SK-N-SH (cell line): ENCODE results near the gene F11R. TPM values are rescaled to one million over a fixed set of nuclear protein-coding genes. Genes with fewer than 3 reads are reported as not detected.

Experiments
- CTCF ChIA-PET: fragments of 300-600, 350-600 bp; formaldehyde crosslinking; extraction: SDS; loops from one replicate; lab custom pipeline; 2021; lab: Yijun Ruan, JAX
- POLR2A ChIA-PET: fragments of 350-600 bp; sonication (Branson Sonifier 250); formaldehyde crosslinking; extraction: SDS; loops from one replicate; lab custom pipeline; 2020; ENCODE audit warnings: antibody characterized with exemption, inconsistent platforms; lab: Yijun Ruan, JAX
- DNase-seq: peaks from one replicate; pipeline ENCODE4 v3.0.0; 2012
- H2AFZ ChIP-seq: fragments of 200-600 bp; sonication (generic); 2 replicates; pipeline ENCODE4 v1.8.1; 2016; ENCODE audit warnings: antibody characterized with exemption, mild to moderate bottlenecking, low read depth
- H3F3A ChIP-seq: fragments of 200-600 bp; sonication (generic); replicated peaks from 2 replicates; pipeline ENCODE3; 2016; ENCODE audit warnings: antibody characterized with exemption, mild to moderate bottlenecking; ENCODE audit not compliant: insufficient read depth
- H3K27ac ChIP-seq, 2 experiments: fragments of 200-500 bp in 1 of 2; fragments of 200-600 bp in 1 of 2; sonication (Bioruptor generic) in 1 of 2; sonication (generic), shearing (Covaris generic) in 1 of 2; 2 replicates each; pipeline versions ENCODE4 v1.5.1 to v1.6.1; 2014 to 2016; ENCODE audit warnings: low read depth in 2 of 2, inconsistent platforms in 1 of 2, low read length in 1 of 2, mild to moderate bottlenecking in 1 of 2, mixed read lengths in 1 of 2
- H3K27me3 ChIP-seq: fragments of 200-600 bp; sonication (generic), shearing (Covaris generic); 2 replicates; pipeline ENCODE4 v1.6.1; 2016; ENCODE audit warnings: mixed run types; ENCODE audit not compliant: insufficient read depth
- H3K36me3 ChIP-seq, 2 experiments: fragments of 200-500 bp in 1 of 2; fragments of 200-600 bp in 1 of 2; sonication (Bioruptor generic) in 1 of 2; sonication (generic) in 1 of 2; replicated peaks in 1 of 2; 2 replicates each; pipeline versions ENCODE3 to v1.5.1; 2014 to 2016; ENCODE audit warnings: low read length in 1 of 2, mild to moderate bottlenecking in 1 of 2; ENCODE audit not compliant: insufficient read depth in 2 of 2, control insufficient read depth in 1 of 2
- H3K4me1 ChIP-seq, 2 experiments: fragments of 200-500 bp in 1 of 2; fragments of 200-600 bp in 1 of 2; sonication (Bioruptor generic) in 1 of 2; sonication (generic), shearing (Covaris generic) in 1 of 2; 2 replicates each; pipeline versions ENCODE4 v1.5.1 to v1.6.1; 2014 to 2016; ENCODE audit warnings: low read depth in 1 of 2, low read length in 1 of 2, mixed run types in 1 of 2; ENCODE audit not compliant: insufficient read depth in 2 of 2, control insufficient read depth in 1 of 2
- H3K4me2 ChIP-seq: fragments of 200-600 bp; sonication (generic), shearing (Covaris generic); 2 replicates; pipeline ENCODE4 v1.6.1; 2017; ENCODE audit warnings: mixed run types
- H3K4me3 ChIP-seq, 2 experiments: fragments of 200-500 bp in 1 of 2; fragments of 200-600 bp in 1 of 2; sonication (Bioruptor generic) in 1 of 2; sonication (generic), shearing (Covaris generic) in 1 of 2; 2 replicates each; pipeline versions ENCODE4 v1.5.1 to v1.8.1; 2014 to 2016; ENCODE audit warnings: low read depth in 2 of 2, inconsistent platforms in 1 of 2, low read length in 1 of 2, mild to moderate bottlenecking in 1 of 2, mixed read lengths in 1 of 2, moderate library complexity in 1 of 2
- H3K79me2 ChIP-seq: fragments of 200-600 bp; sonication (generic); 2 replicates; pipeline ENCODE4 v1.8.1; 2017; ENCODE audit warnings: mild to moderate bottlenecking; ENCODE audit not compliant: insufficient read depth
- H3K9ac ChIP-seq: fragments of 200-600 bp; sonication (generic); 2 replicates; pipeline ENCODE4 v1.6.1; 2017; ENCODE audit warnings: mixed run types
- H3K9me2 ChIP-seq: fragments of 200-600 bp; sonication (generic); 2 replicates; pipeline ENCODE4 v1.6.1; 2017; ENCODE audit warnings: mixed run types
- H3K9me3 ChIP-seq: fragments of 200-600 bp; sonication (generic); 2 replicates; pipeline ENCODE4 v1.6.1; 2017; ENCODE audit warnings: mixed run types, mild to moderate bottlenecking, moderate library complexity
- H4K20me1 ChIP-seq: fragments of 200-600 bp; sonication (generic); 2 replicates; pipeline ENCODE4 v1.6.1; 2017; ENCODE audit warnings: mild to moderate bottlenecking, mixed run types; ENCODE audit not compliant: insufficient read depth
- CTCF ChIP-seq: fragments of 200-600 bp; sonication (generic); IDR thresholded peaks from 2 replicates; pipeline ENCODE4 v1.6.1; 2017; ENCODE audit warnings: antibody characterized with exemption, mild to moderate bottlenecking, moderate library complexity
- ELF1 ChIP-seq: IDR thresholded peaks from 2 replicates; pipeline ENCODE4 v1.4.0; 2012
- FOXJ3 ChIP-seq: sonication (generic); formaldehyde crosslinking; IDR thresholded peaks from 2 replicates; pipeline ENCODE4 v1.5.1; 2020; ENCODE audit warnings: mild to moderate bottlenecking, missing genetic modification reagents
- MXI1 ChIP-seq: IDR thresholded peaks from 2 replicates; pipeline ENCODE4 v1.6.1; 2012; ENCODE audit warnings: mild to moderate bottlenecking, low read depth, low read length, improper control_type of control experiment
- RAD21 ChIP-seq: IDR thresholded peaks from 2 replicates; pipeline ENCODE4 v1.6.1; 2012; ENCODE audit warnings: mild to moderate bottlenecking, low read length
- RCOR1 ChIP-seq: fragments of 150-350 bp; IDR thresholded peaks from 2 replicates; pipeline ENCODE4 v1.6.1; 2017; ENCODE audit warnings: antibody characterized with exemption, low read length
- REST ChIP-seq: IDR thresholded peaks from 2 replicates; pipeline ENCODE4 v1.6.1; 2012; ENCODE audit warnings: mild to moderate bottlenecking, low read depth, low read length, moderate library complexity
- SIN3A ChIP-seq: IDR thresholded peaks from 2 replicates; pipeline ENCODE4 v1.6.1; 2012; ENCODE audit warnings: low read depth, mild to moderate bottlenecking, low read length, moderate library complexity, borderline replicate concordance
- SMC3 ChIP-seq: IDR thresholded peaks from 2 replicates; pipeline ENCODE4 v1.6.1; 2012; ENCODE audit warnings: low read depth, low read length, improper control_type of control experiment
- TAF1 ChIP-seq: IDR thresholded peaks from 2 replicates; pipeline ENCODE4 v1.6.1; 2012; ENCODE audit warnings: low read depth, mild to moderate bottlenecking, low read length, moderate library complexity, borderline replicate concordance
- TCF12 ChIP-seq: IDR thresholded peaks from 2 replicates; pipeline ENCODE4 v1.4.0; 2012
- TEAD4 ChIP-seq: IDR thresholded peaks from 2 replicates; pipeline ENCODE4 v1.4.0; 2012; ENCODE audit warnings: mild to moderate bottlenecking, borderline replicate concordance; ENCODE audit not compliant: insufficient read depth
- USF2 ChIP-seq: fragments of 150-350 bp; IDR thresholded peaks from 2 replicates; pipeline ENCODE4 v1.6.1; 2017; ENCODE audit warnings: antibody characterized with exemption, low read length, low read depth, borderline replicate concordance
- WGBS: methylation state at CpG from one replicate; pipeline ENCODE4 v1.1.6; 2017; ENCODE audit warnings: low lambda C conversion rate; 5-methylcytosine and 5-hydroxymethylcytosine counted together
- polyA plus RNA-seq, 3 experiments: library from polyadenylated mRNA; depleted of rRNA; stranded (reverse); fragments of >200 nt; gene quantifications; 2 replicates each; pipeline ENCODE4 v1.2.3, GENCODE V29; 2012

Gene F11R
- polyA plus RNA-seq, 1 of the 3 experiments (the other 2 are of a cell fraction) = 9.0 TPM

GRCh38 chr1:160956966-160957365 is 64.0 kb downstream of the F11R start:
- Histone ChIP-seq H3K4me1 (no peaks in the 10 kb centered on the region), H3F3A (no peaks in the 10 kb centered on the region), H2AFZ (no peak overlapping the region), H3K36me3 (no peaks in the 10 kb centered on the region), H3K4me2 (no peak overlapping the region), H3K4me3 (no peak overlapping the region), H3K27ac (no peak overlapping the region), H3K79me2 (no peaks in the 10 kb centered on the region), H4K20me1 (no peaks in the 10 kb centered on the region), H3K9me2 (no peaks in the 10 kb centered on the region), H3K9ac (no peak overlapping the region), H3K27me3 (peaks cover 50% of the 10 kb centered on the region; the same call in 1 of the 2 replicates), H3K9me3 (no peaks in the 10 kb centered on the region)
- TF ChIP-seq SIN3A = no peak
- no peak for TF ChIP-seq TAF1
- no peak for TF ChIP-seq FOXJ3 (CRISPR knock-in tag)
- TF ChIP-seq MXI1 = no peak
- TF ChIP-seq TEAD4 = no peak
- TF ChIP-seq REST = no peak
- no peak for TF ChIP-seq USF2
- ChIA-PET POLR2A (no interaction called here), CTCF (interaction anchor here (1.4 kb wide), 1 partner anchor 11 kb away, joined by 3 read pairs; no protein-coding TSS in a partner anchor)
- no peak for DNase-seq
- 6% methylated on average over 4 of the region's 4 CpGs for WGBS

- Histone ChIP-seq H4K20me1 (no peaks in the 10 kb centered on the region), H3K4me3 (no peak within 1 kb of the TSS), H3F3A (no peaks in the 10 kb centered on the region), H3K79me2 (no peaks in the 10 kb centered on the region), H3K9ac (no peak within 1 kb of the TSS), H2AFZ (no peak within 1 kb of the TSS), H3K9me3 (no peaks in the 10 kb centered on the region), H3K27ac (no peak within 1 kb of the TSS), H3K9me2 (no peaks in the 10 kb centered on the region), H3K36me3 (no peaks in the 10 kb centered on the region), H3K4me2 (no peak within 1 kb of the TSS), H3K4me1 (no peaks in the 10 kb centered on the region), H3K27me3 (peaks cover 39% of the 10 kb centered on the region; the same call in 1 of the 2 replicates)
- DNase-seq = peak; percentile 36
- TF ChIP-seq RAD21 = peak; percentile 28
- no peak for TF ChIP-seq TAF1
- TF ChIP-seq ELF1 = 0 out of 2 replicates have a peak, but pooled peaks have one; percentile 24
- TF ChIP-seq RCOR1 = no peak
- peak; percentile 54 for TF ChIP-seq CTCF
- no peak for TF ChIP-seq TCF12
- peak; percentile 32; the same call in 1 of the 2 replicates for TF ChIP-seq SMC3
- ChIA-PET POLR2A (no interaction called here), CTCF (interaction anchor here (0.6 to 1.8 kb wide), 10 partner anchors 9 to 279 kb away, joined by 3 to 8 read pairs (median 3); no protein-coding TSS in a partner anchor)
- 29% methylated on average over 5 of the region's 8 CpGs for WGBS
Measured at GRCh38 chr1:160954158-160955104, 66.5 kb downstream of the F11R start, which contains the start of gene ITLN2. TSS of gene ITLN2 (minus strand) at chr1:160954809. CDS start at chr1:160954741, 68 bp downstream.
